Suprapubic skin (tissue), 4 donors: ENCODE measurements around the gene MS4A4A. TPM values are rescaled to one million over a fixed set of nuclear protein-coding genes. Genes with fewer than 3 reads are reported as not detected.
A peak's percentile ranks its signal among the peaks of the same experiment; 100 is the strongest.

ENCODE experiments used
- DNase-seq, 2 donors: peaks; one replicate each; pipeline ENCODE4 v3.0.0-alpha.2; 2019; ENCODE audit warnings: low spot score in 2 of 2
- H3K27ac ChIP-seq: fragments of 200-600 bp; sonication (generic); one replicate; pipeline ENCODE4 v1.5.1; 2019
- H3K27me3 ChIP-seq: fragments of 200-600 bp; sonication (generic); one replicate; pipeline ENCODE4 v1.5.1; 2019
- H3K36me3 ChIP-seq: fragments of 200-600 bp; sonication (generic); one replicate; pipeline ENCODE4 v1.5.1; 2019
- H3K4me1 ChIP-seq: fragments of 200-600 bp; sonication (generic); one replicate; pipeline ENCODE4 v1.5.1; 2019
- H3K4me3 ChIP-seq: fragments of 200-600 bp; sonication (generic); one replicate; pipeline ENCODE4 v1.5.1; 2019; ENCODE audit warnings: mild to moderate bottlenecking
- H3K9me3 ChIP-seq: fragments of 200-600 bp; sonication (generic); one replicate; pipeline ENCODE4 v1.5.1; 2019
- CTCF ChIP-seq, 2 donors: fragments of 200-600 bp in 1 of 2; fragments of 450-650 bp in 1 of 2; sonication (generic) in 1 of 2; IDR thresholded peaks; one replicate each; pipeline ENCODE4 v1.5.1; 2016 to 2019; ENCODE audit warnings: antibody characterized with exemption in 2 of 2, mild to moderate bottlenecking in 1 of 2, moderate library complexity in 1 of 2
- EP300 ChIP-seq: sonication (generic); formaldehyde crosslinking; IDR thresholded peaks from one replicate; pipeline ENCODE4 v1.6.1; 2017; ENCODE audit warnings: antibody characterized with exemption
- POLR2A ChIP-seq, 2 donors: fragments of 450-650 bp; IDR thresholded peaks; one replicate each; pipeline ENCODE4 v1.6.1; 2017; ENCODE audit warnings: antibody characterized with exemption in 2 of 2, mild to moderate bottlenecking in 2 of 2, moderate library complexity in 2 of 2
- POLR2AphosphoS5 ChIP-seq, 3 donors: sonication (generic); formaldehyde crosslinking; IDR thresholded peaks; one replicate each; pipeline ENCODE4 v1.6.1; 2017; ENCODE audit warnings: antibody characterized with exemption in 3 of 3
- WGBS: methylation state at CpG from one replicate; pipeline ENCODE4 v1.1.5; 2018; 5-methylcytosine and 5-hydroxymethylcytosine counted together
- total RNA-seq, 4 donors: library from RNA; depleted of rRNA; stranded (reverse); fragments of >200 nt; gene quantifications; one replicate each; pipeline ENCODE4 v1.1.0, GENCODE V29; 2016

The MS4A4A gene
- total RNA-seq, 4 donors from 2014 or later, result 2.1 to 4.8 (median 2.4) TPM

- no peak for DNase-seq
- no peaks in the 10 kb centered on the region for H3K36me3 ChIP-seq
- no peaks in the 10 kb centered on the region for H3K27me3 ChIP-seq
- TF ChIP-seq CTCF (IDR thresholded peaks at IDR 0.05) (no peak), EP300 (no peak), POLR2AphosphoS5 (IDR thresholded peaks at IDR 0.05) (no peak), POLR2A (IDR thresholded peaks at IDR 0.05) (no peak)
- peaks cover 4% of the 10 kb centered on the region for H3K9me3 ChIP-seq
- H3K27ac ChIP-seq, result peak within 1 kb of the TSS; percentile 33
- 69% methylated on average over 5 of the region's 5 CpGs for WGBS
- H3K4me3 ChIP-seq, result peak within 1 kb of the TSS; percentile 16
- H3K4me1 ChIP-seq, result no peaks in the 10 kb centered on the region
Observed at GRCh38 chr11:60242740-60243239, 37.7 kb upstream of the MS4A4A start, which contains the start of gene MS4A4E. Gene MS4A4E (minus strand): TSS chr11:60243137. CDS start chr11:60230055, 13,082 bp downstream.

GRCh38 chr11:60251485-60252212 is 28.8 kb upstream of the MS4A4A start:
- no peak for DNase-seq
- peak in 1 of 2 donors; percentile 26 for TF ChIP-seq CTCF (IDR thresholded peaks at IDR 0.05)
- TF ChIP-seq POLR2AphosphoS5 (IDR thresholded peaks at IDR 0.05), result no peak
- peaks cover 6% of the 10 kb centered on the region for H3K9me3 ChIP-seq
- no peaks in the 10 kb centered on the region for H3K4me1 ChIP-seq
- no peak overlapping the region for H3K27ac ChIP-seq
- 49% methylated on average over 6 of the region's 6 CpGs for WGBS
- no peak overlapping the region for H3K4me3 ChIP-seq
- H3K27me3 ChIP-seq, result no peaks in the 10 kb centered on the region
- no peaks in the 10 kb centered on the region for H3K36me3 ChIP-seq

GRCh38 chr11:60252213-60253108 is 28.0 kb upstream of the MS4A4A start:
- Histone ChIP-seq H3K4me1 (no peaks in the 10 kb centered on the region), H3K4me3 (no peak overlapping the region), H3K27me3 (no peaks in the 10 kb centered on the region), H3K36me3 (no peaks in the 10 kb centered on the region), H3K27ac (no peak overlapping the region), H3K9me3 (peaks cover 6% of the 10 kb centered on the region)
- WGBS, result 62% methylated on average over 2 of the region's 2 CpGs
- DNase-seq, result no peak
- TF ChIP-seq EP300 (no peak), POLR2AphosphoS5 (IDR thresholded peaks at IDR 0.05) (no peak), POLR2A (IDR thresholded peaks at IDR 0.05) (no peak)

- no peak overlapping the region for H3K27ac ChIP-seq
- 75% methylated on average over 4 of the region's 4 CpGs for WGBS
- peaks cover 6% of the 10 kb centered on the region for H3K9me3 ChIP-seq
- H3K4me3 ChIP-seq, result no peak overlapping the region
- no peaks in the 10 kb centered on the region for H3K27me3 ChIP-seq
- TF ChIP-seq POLR2A (IDR thresholded peaks at IDR 0.05) (no peak), CTCF (IDR thresholded peaks at IDR 0.05) (no peak), EP300 (no peak), POLR2AphosphoS5 (IDR thresholded peaks at IDR 0.05) (no peak)
- H3K4me1 ChIP-seq, result no peaks in the 10 kb centered on the region
- no peak for DNase-seq
- H3K36me3 ChIP-seq, result no peaks in the 10 kb centered on the region
Observed at GRCh38 chr11:60257956-60258722, 22.3 kb upstream of the MS4A4A start.

GRCh38 chr11:60261014-60261413 is 19.5 kb upstream of the MS4A4A start:
- WGBS, result 85% methylated on average over 4 of the region's 4 CpGs
- Histone ChIP-seq H3K4me3 (no peak overlapping the region), H3K4me1 (no peaks in the 10 kb centered on the region), H3K27ac (no peak overlapping the region), H3K27me3 (no peaks in the 10 kb centered on the region), H3K36me3 (no peaks in the 10 kb centered on the region), H3K9me3 (no peaks in the 10 kb centered on the region)
- TF ChIP-seq POLR2AphosphoS5 (IDR thresholded peaks at IDR 0.05) (no peak), POLR2A (IDR thresholded peaks at IDR 0.05) (no peak), CTCF (IDR thresholded peaks at IDR 0.05) (no peak), EP300 (no peak)
- no peak for DNase-seq
